CD8-positive, alpha-beta memory T cell (primary cell): ENCODE measurements around the gene PKN2. TPM values are rescaled to one million over a fixed set of nuclear protein-coding genes. Genes with fewer than 3 reads are reported as not detected.

Source experiments
- CTCF ChIA-PET: fragments of 350-600 bp; sonication (Branson Sonifier 250); formaldehyde crosslinking; loops from one replicate; lab custom pipeline; 2021; ENCODE audit warnings: antibody characterized with exemption; lab: Charles Lee
- POLR2A ChIA-PET: fragments of 350-600 bp; sonication (Branson Sonifier 250); formaldehyde crosslinking; loops from one replicate; lab custom pipeline; 2021; ENCODE audit warnings: antibody characterized with exemption; lab: Charles Lee
- DNase-seq, 5 donors: peaks; one replicate each; pipeline versions ENCODE4 v3.0.0 to v3.0.0-alpha.2; 2020 to 2022; ENCODE audit warnings: mixed read lengths in 1 of 5
- H3K27ac ChIP-seq: one replicate; pipeline ENCODE4 v1.7.0; 2013; ENCODE audit warnings: low read depth, mild to moderate bottlenecking, low read length, moderate library complexity
- H3K27me3 ChIP-seq: 2 replicates; pipeline ENCODE4 v1.7.0; 2013; ENCODE audit warnings: low read length, mild to moderate bottlenecking; ENCODE audit not compliant: insufficient read depth, poor library complexity, severe bottlenecking
- H3K36me3 ChIP-seq: 2 replicates; pipeline ENCODE4 v1.7.0; 2013; ENCODE audit warnings: mild to moderate bottlenecking, low read length, moderate library complexity; ENCODE audit not compliant: insufficient read depth
- H3K4me1 ChIP-seq: 2 replicates; pipeline ENCODE4 v1.7.0; 2013; ENCODE audit warnings: mild to moderate bottlenecking, low read length, moderate library complexity; ENCODE audit not compliant: insufficient read depth
- H3K4me3 ChIP-seq: 2 replicates; pipeline ENCODE4 v1.7.0; 2013; ENCODE audit warnings: mild to moderate bottlenecking, low read length
- H3K9me3 ChIP-seq: 2 replicates; pipeline ENCODE4 v1.7.0; 2013; ENCODE audit warnings: mild to moderate bottlenecking, low read length
- H3K27ac Mint-ChIP-seq, 8 donors: one replicate each; pipeline ENCODE4 v1.8.0; 2020 to 2021; ENCODE audit warnings: mixed read lengths in 8 of 8, mild to moderate bottlenecking in 6 of 8, inconsistent platforms in 3 of 8, moderate library complexity in 3 of 8
- H3K27me3 Mint-ChIP-seq, 2 donors: one replicate each; pipeline ENCODE4 v1.8.0; 2020 to 2021; ENCODE audit warnings: mixed read lengths in 2 of 2, mild to moderate bottlenecking in 1 of 2, moderate library complexity in 1 of 2
- H3K36me3 Mint-ChIP-seq, 3 donors: one replicate each; pipeline ENCODE4 v1.8.0; 2020 to 2021; ENCODE audit warnings: mixed read lengths in 3 of 3, inconsistent platforms in 1 of 3, mild to moderate bottlenecking in 1 of 3
- H3K4me1 Mint-ChIP-seq, 3 donors: one replicate each; pipeline ENCODE4 v1.8.0; 2020 to 2021; ENCODE audit warnings: mixed read lengths in 3 of 3, inconsistent platforms in 1 of 3, mild to moderate bottlenecking in 1 of 3
- H3K4me3 Mint-ChIP-seq, 7 donors: one replicate each; pipeline ENCODE4 v1.8.0; 2020 to 2021; ENCODE audit warnings: mixed read lengths in 7 of 7, mild to moderate bottlenecking in 6 of 7, moderate library complexity in 4 of 7, inconsistent platforms in 2 of 7
- H3K9me3 Mint-ChIP-seq, 5 donors: one replicate each; pipeline ENCODE4 v1.8.0; 2020 to 2022; ENCODE audit warnings: mixed read lengths in 5 of 5, mild to moderate bottlenecking in 3 of 5, moderate library complexity in 2 of 5, inconsistent platforms in 1 of 5
- polyA plus RNA-seq: library from polyadenylated mRNA; unstranded; fragments of 300-500 nt; fragmentation: Illumina TruSeq; gene quantifications from one replicate; pipeline ENCODE4 v1.2.3, GENCODE V29; 2021
- total RNA-seq, 2 experiments: library from RNA; stranded (reverse); gene quantifications; one replicate each; pipeline ENCODE4 v1.2.3, GENCODE V29; 2021

PKN2 gene
- total and polyA plus RNA-seq, 3 experiments from 2014 or later: 8.0 to 17.8 (median 14.8) TPM

DNA sequence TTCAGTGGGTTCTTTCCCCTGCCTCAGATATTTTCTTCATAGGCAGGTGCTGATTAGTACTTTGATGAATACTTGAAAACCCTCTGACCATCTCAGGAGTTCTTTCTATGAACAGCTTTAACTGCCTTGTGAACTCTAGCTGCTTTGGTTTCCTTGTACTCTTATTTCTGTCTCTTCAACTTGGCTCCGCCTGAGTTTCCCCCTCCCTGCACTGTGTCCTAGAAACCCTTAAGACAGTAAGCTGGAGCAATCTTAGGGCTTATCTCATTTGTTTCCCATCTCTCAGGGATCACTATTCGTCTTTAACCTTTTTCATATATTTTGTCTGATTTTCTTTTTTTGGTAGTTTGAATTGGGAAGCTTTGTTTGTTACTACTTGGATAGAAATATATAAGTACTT is 99.1 kb downstream of the PKN2 start:
- peak overlapping the region in 1 of 8 donors; percentile 2 for H3K27ac Mint-ChIP-seq
- no peaks in the 10 kb centered on the region for H3K4me1 ChIP-seq
- POLR2A ChIA-PET: no interaction called here

DNA sequence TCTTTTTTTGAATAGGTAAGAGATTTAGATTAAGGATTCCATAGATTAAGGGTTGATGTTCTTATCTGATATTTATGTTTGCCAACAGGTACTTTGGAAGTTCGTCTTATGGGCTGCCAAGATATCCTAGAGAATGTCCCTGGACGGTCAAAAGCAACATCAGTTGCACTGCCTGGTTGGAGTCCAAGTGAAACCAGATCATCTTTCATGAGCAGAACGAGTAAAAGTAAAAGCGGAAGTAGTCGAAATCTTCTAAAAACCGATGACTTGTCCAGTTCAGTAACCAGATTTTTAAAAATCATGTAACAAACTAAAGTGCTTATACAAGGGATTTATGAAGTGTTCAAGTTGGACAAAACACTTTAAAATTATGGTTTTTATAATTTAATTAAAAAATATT is 100.5 kb downstream of the PKN2 start:
- H3K27ac Mint-ChIP-seq: peak overlapping the region in 1 of 8 donors; percentile 56
- ChIA-PET POLR2A (no interaction called here), CTCF (no interaction called here)
- Histone ChIP-seq H3K36me3 (peaks cover 7% of the 10 kb centered on the region), H3K9me3 (no peaks in the 10 kb centered on the region), H3K27ac (no peak overlapping the region), H3K4me3 (no peak overlapping the region), H3K27me3 (no peaks in the 10 kb centered on the region), H3K4me1 (no peaks in the 10 kb centered on the region)
- no peak for DNase-seq
- H3K27me3 Mint-ChIP-seq: no peaks in the 10 kb centered on the region
- H3K9me3 Mint-ChIP-seq: no peaks in the 10 kb centered on the region
- peaks cover 0 to 3% (median 0%) of the 10 kb centered on the region in 3 donors for H3K4me1 Mint-ChIP-seq
- H3K36me3 Mint-ChIP-seq: peaks cover 4 to 65% (median 25%) of the 10 kb centered on the region in 3 donors
- no peak overlapping the region for H3K4me3 Mint-ChIP-seq

More for the DNA sequence above, 99.1 kb downstream of the PKN2 start:
- H3K27ac ChIP-seq: no peak overlapping the region
- H3K36me3 ChIP-seq: peaks cover 7% of the 10 kb centered on the region
- CTCF ChIA-PET: no interaction called here
- no peaks in the 10 kb centered on the region for H3K27me3 ChIP-seq
- H3K4me3 ChIP-seq: no peak overlapping the region
- no peaks in the 10 kb centered on the region for H3K9me3 ChIP-seq
- peaks cover 0 to 3% (median 0%) of the 10 kb centered on the region in 3 donors for H3K4me1 Mint-ChIP-seq
- no peak for DNase-seq
- no peaks in the 10 kb centered on the region for H3K27me3 Mint-ChIP-seq
- H3K4me3 Mint-ChIP-seq: no peak overlapping the region
- no peaks in the 10 kb centered on the region for H3K9me3 Mint-ChIP-seq
- peaks cover 4 to 69% (median 22%) of the 10 kb centered on the region in 3 donors for H3K36me3 Mint-ChIP-seq

DNA sequence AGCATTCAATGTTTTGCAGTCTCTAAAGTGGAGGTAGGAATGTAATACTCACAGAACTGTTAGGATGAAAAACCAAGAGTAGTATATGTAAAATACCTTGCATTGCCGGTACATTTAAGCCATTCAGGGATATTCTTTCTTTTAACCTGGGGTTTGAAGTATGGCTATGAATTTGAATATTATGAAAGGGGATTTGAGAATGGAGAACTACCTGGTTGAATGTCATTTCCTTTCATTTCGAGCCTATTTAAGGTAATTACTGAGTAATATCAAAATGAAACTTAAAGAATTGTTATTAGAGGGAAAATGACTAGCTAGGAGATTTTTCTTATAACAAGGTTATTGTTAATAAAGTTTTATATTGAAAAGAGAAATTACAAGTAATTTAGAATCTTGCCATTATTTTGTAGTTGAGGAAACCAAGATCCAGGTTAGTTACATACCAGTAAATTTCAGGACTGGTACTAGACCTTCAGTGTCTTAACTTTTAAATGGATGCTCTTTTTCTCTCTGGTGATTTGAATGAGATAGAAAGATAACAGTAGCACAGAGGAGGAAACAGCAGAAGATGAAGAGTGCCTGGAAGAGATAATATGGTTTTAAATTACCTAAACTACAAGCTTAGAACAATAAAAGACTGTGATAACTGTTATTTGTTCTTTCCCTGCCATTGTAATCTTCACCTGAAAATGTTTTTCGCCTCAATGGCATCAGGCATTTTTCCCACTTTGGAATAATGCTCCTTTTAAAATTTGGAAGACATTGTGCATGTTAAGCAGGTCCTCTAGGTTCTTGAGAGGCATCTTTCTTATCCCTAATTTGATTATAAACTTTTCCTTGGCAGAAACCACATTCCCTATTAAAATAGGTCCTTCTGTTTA is 103.2 kb downstream of the PKN2 start:
- ChIA-PET CTCF (interaction anchor here (0.6 kb wide), 1 partner anchor 35 kb away, joined by 3 read pairs; no protein-coding TSS in a partner anchor), POLR2A (no interaction called here)
- Mint-ChIP-seq H3K27ac (no peak overlapping the region), H3K36me3 (peaks cover 4 to 69% (median 34%) of the 10 kb centered on the region in 3 donors), H3K4me3 (no peak overlapping the region), H3K27me3 (no peaks in the 10 kb centered on the region), H3K4me1 (no peaks in the 10 kb centered on the region), H3K9me3 (no peaks in the 10 kb centered on the region)
- H3K4me3 ChIP-seq: no peak overlapping the region
- no peak overlapping the region for H3K27ac ChIP-seq
- no peaks in the 10 kb centered on the region for H3K4me1 ChIP-seq
- H3K9me3 ChIP-seq: no peaks in the 10 kb centered on the region
- H3K27me3 ChIP-seq: no peaks in the 10 kb centered on the region
- DNase-seq: no peak
- peaks cover 7% of the 10 kb centered on the region for H3K36me3 ChIP-seq

GRCh38 chr1:88791192-88791591 is 107.1 kb downstream of the PKN2 start:
- Mint-ChIP-seq H3K27me3 (no peaks in the 10 kb centered on the region), H3K9me3 (no peaks in the 10 kb centered on the region), H3K36me3 (peaks cover 0 to 71% (median 29%) of the 10 kb centered on the region in 3 donors), H3K27ac (peak overlapping the region in 1 of 8 donors; percentile 76), H3K4me1 (peaks cover 0 to 6% (median 1%) of the 10 kb centered on the region in 3 donors), H3K4me3 (no peak overlapping the region)
- Histone ChIP-seq H3K4me1 (no peaks in the 10 kb centered on the region), H3K9me3 (no peaks in the 10 kb centered on the region), H3K36me3 (no peaks in the 10 kb centered on the region), H3K27me3 (no peaks in the 10 kb centered on the region), H3K4me3 (no peak overlapping the region), H3K27ac (no peak overlapping the region)
- ChIA-PET POLR2A (interaction anchor here (0.6 kb wide), 1 partner anchor 58 kb away, joined by 4 read pairs; no protein-coding TSS in a partner anchor), CTCF (no interaction called here)
- DNase-seq: no peak

GRCh38 chr1:88799491-88799890 is 115.4 kb downstream of the PKN2 start:
- no peak overlapping the region for H3K27ac ChIP-seq
- H3K4me3 Mint-ChIP-seq: no peak overlapping the region
- ChIA-PET POLR2A (no interaction called here), CTCF (interaction anchor here (0.9 to 1.5 kb wide), 2 partner anchors 17 to 35 kb away, joined by 3 to 5 read pairs; no protein-coding TSS in a partner anchor)
- H3K4me1 ChIP-seq: no peaks in the 10 kb centered on the region
- H3K4me1 Mint-ChIP-seq: peaks cover 9 to 19% (median 10%) of the 10 kb centered on the region in 3 donors
- no peaks in the 10 kb centered on the region for H3K36me3 ChIP-seq
- H3K27me3 Mint-ChIP-seq: no peaks in the 10 kb centered on the region
- DNase-seq: no peak
- peak overlapping the region in 1 of 8 donors; percentile 14 for H3K27ac Mint-ChIP-seq
- H3K27me3 ChIP-seq: no peaks in the 10 kb centered on the region
- H3K36me3 Mint-ChIP-seq: peaks cover 18 to 59% (median 32%) of the 10 kb centered on the region in 3 donors
- no peaks in the 10 kb centered on the region for H3K9me3 ChIP-seq
- H3K4me3 ChIP-seq: no peak overlapping the region
- H3K9me3 Mint-ChIP-seq: peaks cover 0 to 2% (median 0%) of the 10 kb centered on the region in 5 donors

GRCh38 chr1:88800382-88801051 is 116.4 kb downstream of the PKN2 start:
- Histone ChIP-seq H3K9me3 (no peaks in the 10 kb centered on the region), H3K36me3 (no peaks in the 10 kb centered on the region), H3K27ac (no peak overlapping the region), H3K4me1 (no peaks in the 10 kb centered on the region), H3K27me3 (no peaks in the 10 kb centered on the region), H3K4me3 (no peak overlapping the region)
- H3K4me1 Mint-ChIP-seq: peaks cover 7 to 13% (median 10%) of the 10 kb centered on the region in 3 donors
- H3K36me3 Mint-ChIP-seq: peaks cover 18 to 60% (median 26%) of the 10 kb centered on the region in 3 donors
- CTCF ChIA-PET: interaction anchor here (0.9 to 1.6 kb wide), 3 partner anchors 16 to 77 kb away, joined by 3 to 5 read pairs (median 3); no protein-coding TSS in a partner anchor
- peaks cover 0 to 2% (median 0%) of the 10 kb centered on the region in 5 donors for H3K9me3 Mint-ChIP-seq
- no peaks in the 10 kb centered on the region for H3K27me3 Mint-ChIP-seq
- DNase-seq: peak; percentile 10 to 57 (median 21)
- POLR2A ChIA-PET: no interaction called here
- H3K4me3 Mint-ChIP-seq: peak overlapping the region in 1 of 7 donors; percentile 39
- H3K27ac Mint-ChIP-seq: peak overlapping the region in 5 of 8 donors; percentile 3 to 71 (median 41)

GRCh38 chr1:88801575-88802208 is 117.6 kb downstream of the PKN2 start:
- peaks cover 7 to 13% (median 10%) of the 10 kb centered on the region in 3 donors for H3K4me1 Mint-ChIP-seq
- H3K27me3 ChIP-seq: no peaks in the 10 kb centered on the region
- DNase-seq: no peak
- H3K4me3 Mint-ChIP-seq: no peak overlapping the region
- peaks cover 10% of the 10 kb centered on the region for H3K36me3 ChIP-seq
- H3K4me1 ChIP-seq: no peaks in the 10 kb centered on the region
- no peak overlapping the region for H3K27ac ChIP-seq
- H3K27me3 Mint-ChIP-seq: no peaks in the 10 kb centered on the region
- H3K9me3 Mint-ChIP-seq: peaks cover 0 to 2% (median 0%) of the 10 kb centered on the region in 5 donors
- no peak overlapping the region for H3K4me3 ChIP-seq
- ChIA-PET POLR2A (no interaction called here), CTCF (interaction anchor here (1.6 kb wide), 2 partner anchors 8 to 75 kb away, joined by 3 read pairs; no protein-coding TSS in a partner anchor)
- no peak overlapping the region for H3K27ac Mint-ChIP-seq
- no peaks in the 10 kb centered on the region for H3K9me3 ChIP-seq
- peaks cover 18 to 64% (median 33%) of the 10 kb centered on the region in 3 donors for H3K36me3 Mint-ChIP-seq
